Ishikawa (cell line): ENCODE results near the gene GGT7.

Experiments
- EGR1 ChIP-seq: IDR thresholded peaks from 2 replicates; pipeline ENCODE4 v1.6.1; 2012
- EP300 ChIP-seq: IDR thresholded peaks from 2 replicates; pipeline ENCODE4 v1.6.1; 2012; ENCODE audit warnings: borderline replicate concordance
- FOXM1 ChIP-seq: IDR thresholded peaks from 2 replicates; pipeline ENCODE4 v1.6.1; 2012; ENCODE audit warnings: low read depth, borderline replicate concordance
- MAX ChIP-seq: IDR thresholded peaks from 2 replicates; pipeline ENCODE4 v1.6.1; 2012
- REST ChIP-seq: IDR thresholded peaks from 2 replicates; pipeline ENCODE4 v1.6.1; 2012; ENCODE audit warnings: low read depth, mild to moderate bottlenecking
- YY1 ChIP-seq: IDR thresholded peaks from 2 replicates; pipeline ENCODE4 v1.6.1; 2012; ENCODE audit warnings: low read depth

- TF ChIP-seq EGR1 = no peak
- no peak for TF ChIP-seq EP300
- no peak for TF ChIP-seq FOXM1
- TF ChIP-seq YY1 = no peak
- no peak for TF ChIP-seq REST
- no peak for TF ChIP-seq MAX
These were observed 35.2 kb upstream of the GGT7 start for GRCh38 chr20:34907616-34908469.
